HCT116 (cell line): ENCODE data around the gene FGGY.

Experiments
- ATF3 ChIP-seq: IDR thresholded peaks from 2 replicates; pipeline ENCODE4 v1.6.1; 2012
- CTCF ChIP-seq, 3 experiments: fragments of 200-600 bp in 1 of 3; sonication (generic) in 1 of 3; IDR thresholded peaks in 2 of 3; conservative IDR thresholded peaks in 1 of 3; 2 replicates each; pipeline ENCODE4 v1.5.1; 2012 to 2017; ENCODE audit warnings: low read depth in 2 of 3, low read length in 2 of 3, antibody characterized with exemption in 1 of 3, borderline replicate concordance in 1 of 3, control low read depth in 1 of 3, mild to moderate bottlenecking in 1 of 3, mixed read lengths in 1 of 3, mixed run types in 1 of 3, moderate library complexity in 1 of 3; ENCODE audit not compliant: insufficient read depth in 1 of 3
- EZH2phosphoT487 ChIP-seq: fragments of 200-600 bp; IDR thresholded peaks from 2 replicates; pipeline ENCODE4 v1.6.1; 2018; ENCODE audit warnings: antibody characterized with exemption, borderline replicate concordance
- FOSL1 ChIP-seq: IDR thresholded peaks from 2 replicates; pipeline ENCODE4 v1.6.1; 2012; ENCODE audit warnings: low read depth
- MAX ChIP-seq: IDR thresholded peaks from 2 replicates; pipeline ENCODE4 v1.6.1; 2012
- POLR2A ChIP-seq: IDR thresholded peaks from 2 replicates; pipeline ENCODE4 v1.7.0; 2011; ENCODE audit warnings: borderline replicate concordance; ENCODE audit not compliant: insufficient read depth, insufficient read length; ENCODE audit errors: extremely low read depth
- POLR2AphosphoS5 ChIP-seq: IDR thresholded peaks from 2 replicates; pipeline ENCODE4 v1.6.1; 2011; ENCODE audit warnings: mild to moderate bottlenecking, low read depth, low read length, moderate library complexity
- RAD21 ChIP-seq: IDR thresholded peaks from 2 replicates; pipeline ENCODE4 v1.6.1; 2012; ENCODE audit warnings: low read depth, mild to moderate bottlenecking
- REST ChIP-seq: IDR thresholded peaks from 2 replicates; pipeline ENCODE4 v1.6.1; 2012; ENCODE audit warnings: low read depth
- SIN3A ChIP-seq: IDR thresholded peaks from 2 replicates; pipeline ENCODE4 v1.6.1; 2012; ENCODE audit warnings: low read depth
- SRF ChIP-seq: IDR thresholded peaks from 2 replicates; pipeline ENCODE4 v1.6.1; 2012; ENCODE audit warnings: low read depth
- TCF7L2 ChIP-seq: IDR thresholded peaks from 2 replicates; pipeline ENCODE4 v1.7.0; 2011; ENCODE audit warnings: borderline replicate concordance, inconsistent platforms; ENCODE audit not compliant: insufficient read depth, insufficient read length; ENCODE audit errors: extremely low read depth
- YY1 ChIP-seq: IDR thresholded peaks from 2 replicates; pipeline ENCODE4 v1.6.1; 2011; ENCODE audit warnings: low read length, low read depth, moderate library complexity, mild to moderate bottlenecking; ENCODE audit not compliant: insufficient replicate concordance; ENCODE audit errors: extremely low read depth

- TF ChIP-seq TCF7L2 (no peak), CTCF (IDR thresholded peaks at IDR 0.05 in 2 of 3, conservative IDR thresholded peaks at IDR 0.05 in 1 of 3; ENCODE audit: borderline replicate concordance in 1 of 3, insufficient read depth in 1 of 3, low read depth in 2 of 3, low read length in 2 of 3) (no peak), SRF (no peak), POLR2AphosphoS5 (no peak), RAD21 (no peak), POLR2A (no peak), EZH2phosphoT487 (no peak), REST (no peak), MAX (no peak), FOSL1 (no peak), YY1 (no peak), SIN3A (no peak), ATF3 (no peak)
These were observed 264.9 kb downstream of the FGGY start for GRCh38 chr1:59561796-59562195.
